DOHH2 (cell line): ENCODE data around the gene GRM2.

Source experiments
- EZH2phosphoT487 ChIP-seq: fragments of 200-600 bp; sonication (generic); IDR thresholded peaks from 2 replicates; pipeline ENCODE4 v1.6.1; 2017; ENCODE audit warnings: borderline replicate concordance, mild to moderate bottlenecking, antibody characterized with exemption, low read length, moderate library complexity, mixed read lengths
- TF ChIP-seq, protein P1 (sequence below): fragments of 200-600 bp; sonication (generic); IDR thresholded peaks from one replicate; pipeline ENCODE4 v1.5.1; 2014; ENCODE audit warnings: antibody characterized with exemption, mild to moderate bottlenecking, low read depth, low read length; ENCODE audit not compliant: poor library complexity, severe bottlenecking

DNA sequence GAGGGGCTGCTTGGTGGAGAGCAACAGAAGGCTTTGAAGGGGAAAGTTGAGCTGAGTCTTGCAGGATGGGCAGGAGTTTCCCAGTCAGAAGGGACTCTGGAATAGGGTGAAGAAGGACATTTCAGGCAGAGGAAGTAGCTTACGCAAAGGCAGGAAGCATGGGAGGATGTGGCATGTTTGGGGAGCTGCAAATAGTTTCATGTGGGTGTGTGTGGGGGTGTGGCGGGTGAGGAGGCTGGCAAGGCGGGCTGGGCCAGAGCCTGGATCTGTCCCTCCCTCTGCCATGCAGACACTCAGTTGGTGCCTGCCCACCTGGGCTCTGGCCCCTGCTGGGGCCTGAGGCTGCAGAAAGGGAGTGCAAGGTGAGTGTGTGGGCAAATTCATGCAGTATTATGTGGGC lies 25.4 kb upstream of the GRM2 start:
- TF ChIP-seq, protein P1, sequence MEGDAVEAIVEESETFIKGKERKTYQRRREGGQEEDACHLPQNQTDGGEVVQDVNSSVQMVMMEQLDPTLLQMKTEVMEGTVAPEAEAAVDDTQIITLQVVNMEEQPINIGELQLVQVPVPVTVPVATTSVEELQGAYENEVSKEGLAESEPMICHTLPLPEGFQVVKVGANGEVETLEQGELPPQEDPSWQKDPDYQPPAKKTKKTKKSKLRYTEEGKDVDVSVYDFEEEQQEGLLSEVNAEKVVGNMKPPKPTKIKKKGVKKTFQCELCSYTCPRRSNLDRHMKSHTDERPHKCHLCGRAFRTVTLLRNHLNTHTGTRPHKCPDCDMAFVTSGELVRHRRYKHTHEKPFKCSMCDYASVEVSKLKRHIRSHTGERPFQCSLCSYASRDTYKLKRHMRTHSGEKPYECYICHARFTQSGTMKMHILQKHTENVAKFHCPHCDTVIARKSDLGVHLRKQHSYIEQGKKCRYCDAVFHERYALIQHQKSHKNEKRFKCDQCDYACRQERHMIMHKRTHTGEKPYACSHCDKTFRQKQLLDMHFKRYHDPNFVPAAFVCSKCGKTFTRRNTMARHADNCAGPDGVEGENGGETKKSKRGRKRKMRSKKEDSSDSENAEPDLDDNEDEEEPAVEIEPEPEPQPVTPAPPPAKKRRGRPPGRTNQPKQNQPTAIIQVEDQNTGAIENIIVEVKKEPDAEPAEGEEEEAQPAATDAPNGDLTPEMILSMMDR = no peak
- no peak for TF ChIP-seq EZH2phosphoT487
